D341Med (cell line): ENCODE results near the gene CROCC2.

Experiments
- DNase-seq: peaks from one replicate; pipeline ENCODE4 v3.0.0; 2012; ENCODE audit warnings: low spot score

Gene CROCC2

GRCh38 chr2:240999873-241000541 is 93.9 kb downstream of the CROCC2 start:
- no peak for DNase-seq

- peak; percentile 7 for DNase-seq
Observed at GRCh38 chr2:241000831-241001321, 94.7 kb downstream of the CROCC2 start.

GRCh38 chr2:241001413-241002274 is 95.5 kb downstream of the CROCC2 start:
- DNase-seq = peak; percentile 17

GRCh38 chr2:241002275-241003046 is 96.3 kb downstream of the CROCC2 start:
- DNase-seq = peak; percentile 9

- peak; percentile 8 for DNase-seq
Observed at GRCh38 chr2:241003047-241003360, 96.9 kb downstream of the CROCC2 start.

GRCh38 chr2:241003369-241003768 is 97.2 kb downstream of the CROCC2 start:
- peak; percentile 8 for DNase-seq

GRCh38 chr2:241003830-241004564 is 97.9 kb downstream of the CROCC2 start:
- DNase-seq = no peak

GRCh38 chr2:241005569-241005968 is 99.4 kb downstream of the CROCC2 start:
- no peak for DNase-seq

GRCh38 chr2:241006412-241006811 is 100.3 kb downstream of the CROCC2 start:
- DNase-seq = no peak

GRCh38 chr2:241007111-241007510 is 101.0 kb downstream of the CROCC2 start:
- no peak for DNase-seq

- DNase-seq = peak; percentile 24
Observed at GRCh38 chr2:241007880-241008710, 102.0 kb downstream of the CROCC2 start.

- DNase-seq = peak; percentile 10
Observed at GRCh38 chr2:241008711-241009121, 102.6 kb downstream of the CROCC2 start.

- peak; percentile 22 for DNase-seq
Observed at GRCh38 chr2:241009191-241009590, 103.1 kb downstream of the CROCC2 start.

- DNase-seq = peak; percentile 48
Observed at GRCh38 chr2:241009601-241010530, 103.7 kb downstream of the CROCC2 start.

- peak; percentile 38 for DNase-seq
Observed at GRCh38 chr2:241010531-241011295, 104.6 kb downstream of the CROCC2 start.

- DNase-seq = peak; percentile 21
Observed at GRCh38 chr2:241011296-241011600, 105.1 kb downstream of the CROCC2 start.

GRCh38 chr2:241011751-241012510 is 105.8 kb downstream of the CROCC2 start:
- DNase-seq = peak; percentile 26

- DNase-seq = peak; percentile 12
Observed at GRCh38 chr2:241014224-241014623, 108.1 kb downstream of the CROCC2 start.
